DND-41 (cell line): ENCODE results near the gene MTERF4.

ENCODE experiments used
- ATAC-seq: fragments of 200-7000 bp; cut with Tn5 transposase; 3 replicates; pipeline ENCODE4 v1.9.1; 2021; ENCODE audit warnings: low read depth; ENCODE audit not compliant: insufficient read depth
- DNase-seq: peaks from one replicate; pipeline ENCODE4 v3.0.0-alpha.2; 2020
- H2AFZ ChIP-seq: 2 replicates; pipeline ENCODE4 v1.6.0; 2012; ENCODE audit warnings: low read depth, low read length
- H3K27ac ChIP-seq: 2 replicates; pipeline ENCODE4 v1.5.1; 2012; ENCODE audit warnings: low read length, inconsistent platforms
- H3K27me3 ChIP-seq: fragments of 200-600 bp; sonication (generic); 2 replicates; pipeline ENCODE4 v1.6.0; 2012; ENCODE audit warnings: low read length, mild to moderate bottlenecking, inconsistent platforms; ENCODE audit not compliant: insufficient read depth, poor library complexity
- H3K36me3 ChIP-seq: 2 replicates; pipeline ENCODE4 v1.5.1; 2012; ENCODE audit warnings: low read length, inconsistent platforms; ENCODE audit not compliant: insufficient read depth
- H3K4me1 ChIP-seq: 2 replicates; pipeline ENCODE4 v1.5.1; 2012; ENCODE audit warnings: mild to moderate bottlenecking, low read length; ENCODE audit not compliant: insufficient read depth
- H3K4me2 ChIP-seq: 2 replicates; pipeline ENCODE4 v1.6.0; 2012; ENCODE audit warnings: mild to moderate bottlenecking, moderate library complexity, low read length, inconsistent platforms; ENCODE audit not compliant: insufficient read depth
- H3K4me3 ChIP-seq, 2 experiments: fragments of 200-600 bp in 1 of 2; shearing (Covaris generic) in 1 of 2; 2 replicates each; pipeline ENCODE4 v1.5.1; 2012 to 2016; ENCODE audit warnings: inconsistent platforms in 2 of 2, low read length in 2 of 2, mild to moderate bottlenecking in 2 of 2, low read depth in 1 of 2, moderate library complexity in 1 of 2
- H3K79me2 ChIP-seq: 2 replicates; pipeline ENCODE4 v1.6.0; 2012; ENCODE audit warnings: low read length, inconsistent platforms; ENCODE audit not compliant: insufficient read depth
- H3K9ac ChIP-seq: 2 replicates; pipeline ENCODE4 v1.6.0; 2012; ENCODE audit warnings: low read depth, mild to moderate bottlenecking, inconsistent platforms, low read length, moderate library complexity
- H3K9me3 ChIP-seq: 2 replicates; pipeline ENCODE4 v1.5.1; 2012; ENCODE audit warnings: low read length, moderate library complexity, mild to moderate bottlenecking, inconsistent platforms; ENCODE audit not compliant: insufficient read depth, severe bottlenecking
- H4K20me1 ChIP-seq: 2 replicates; pipeline ENCODE4 v1.6.0; 2012; ENCODE audit warnings: low read length; ENCODE audit not compliant: insufficient read depth
- EZH2 ChIP-seq: IDR thresholded peaks from 3 replicates; pipeline ENCODE4 v1.6.1; 2012; ENCODE audit warnings: borderline replicate concordance, low read depth, mild to moderate bottlenecking, moderate library complexity, low read length, inconsistent platforms; ENCODE audit not compliant: severe bottlenecking
- TF ChIP-seq, protein P1 (sequence below): IDR thresholded peaks from 2 replicates; pipeline ENCODE4 v1.5.1; 2012; ENCODE audit warnings: borderline replicate concordance, low read length, moderate library complexity, mild to moderate bottlenecking; ENCODE audit not compliant: poor library complexity, severe bottlenecking; ENCODE audit errors: extremely low read depth

The MTERF4 gene

DNA sequence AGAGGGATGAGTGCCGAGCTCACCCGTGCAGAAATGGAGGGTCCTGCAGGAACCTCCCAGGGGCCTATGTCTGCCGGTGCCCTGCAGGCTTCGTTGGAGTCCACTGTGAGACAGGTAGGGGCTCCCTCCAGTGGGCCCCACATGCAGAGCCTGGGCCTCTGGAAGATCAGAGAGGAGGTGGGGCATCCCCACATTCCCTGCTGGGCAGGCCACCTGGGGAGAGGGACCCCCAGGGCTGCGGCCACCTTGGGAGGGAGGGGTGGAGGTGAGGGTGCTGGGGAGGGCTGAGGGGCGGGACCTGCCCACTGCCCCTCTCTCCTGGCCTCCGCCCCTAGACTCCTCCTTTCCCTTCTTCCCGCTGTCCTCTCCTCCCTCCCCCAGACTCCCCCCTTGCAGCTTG is 38.5 kb downstream of the MTERF4 start:
- Histone ChIP-seq H3K27ac (no peak overlapping the region), H3K9ac (no peak overlapping the region), H3K27me3 (no peaks in the 10 kb centered on the region), H3K4me3 (no peak overlapping the region), H2AFZ (no peak overlapping the region), H3K36me3 (no peaks in the 10 kb centered on the region), H3K79me2 (no peaks in the 10 kb centered on the region), H3K4me1 (no peaks in the 10 kb centered on the region), H3K9me3 (no peaks in the 10 kb centered on the region), H4K20me1 (no peaks in the 10 kb centered on the region; the same call in none of the 2 replicates), H3K4me2 (no peak overlapping the region)
- ATAC-seq (no peak), DNase-seq (no peak)
- TF ChIP-seq, protein P1, sequence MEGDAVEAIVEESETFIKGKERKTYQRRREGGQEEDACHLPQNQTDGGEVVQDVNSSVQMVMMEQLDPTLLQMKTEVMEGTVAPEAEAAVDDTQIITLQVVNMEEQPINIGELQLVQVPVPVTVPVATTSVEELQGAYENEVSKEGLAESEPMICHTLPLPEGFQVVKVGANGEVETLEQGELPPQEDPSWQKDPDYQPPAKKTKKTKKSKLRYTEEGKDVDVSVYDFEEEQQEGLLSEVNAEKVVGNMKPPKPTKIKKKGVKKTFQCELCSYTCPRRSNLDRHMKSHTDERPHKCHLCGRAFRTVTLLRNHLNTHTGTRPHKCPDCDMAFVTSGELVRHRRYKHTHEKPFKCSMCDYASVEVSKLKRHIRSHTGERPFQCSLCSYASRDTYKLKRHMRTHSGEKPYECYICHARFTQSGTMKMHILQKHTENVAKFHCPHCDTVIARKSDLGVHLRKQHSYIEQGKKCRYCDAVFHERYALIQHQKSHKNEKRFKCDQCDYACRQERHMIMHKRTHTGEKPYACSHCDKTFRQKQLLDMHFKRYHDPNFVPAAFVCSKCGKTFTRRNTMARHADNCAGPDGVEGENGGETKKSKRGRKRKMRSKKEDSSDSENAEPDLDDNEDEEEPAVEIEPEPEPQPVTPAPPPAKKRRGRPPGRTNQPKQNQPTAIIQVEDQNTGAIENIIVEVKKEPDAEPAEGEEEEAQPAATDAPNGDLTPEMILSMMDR = no peak
- no peak for TF ChIP-seq EZH2

DNA sequence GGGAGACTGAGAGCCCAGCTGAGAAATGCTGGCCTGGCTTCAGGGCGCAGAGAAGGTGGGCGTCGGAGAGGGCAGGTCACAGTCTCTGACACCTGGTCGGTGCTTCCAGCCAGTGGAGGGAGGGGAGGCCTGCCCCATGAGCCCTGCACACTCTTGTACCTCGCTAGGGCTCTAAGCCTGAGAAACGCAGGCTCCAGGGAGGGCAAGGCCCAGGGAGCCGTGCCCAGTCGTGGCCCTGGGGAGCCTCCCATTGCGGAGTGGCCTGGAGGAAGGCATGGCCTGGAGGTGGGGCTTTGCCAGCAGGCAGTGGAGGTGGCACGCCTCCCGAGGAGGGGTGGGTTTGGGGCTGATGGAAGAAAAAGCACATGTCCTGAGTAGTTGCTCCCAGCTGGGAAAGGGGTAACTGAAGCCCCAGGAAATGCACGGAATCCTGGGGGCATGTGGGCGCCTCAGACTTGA is 39.0 kb downstream of the MTERF4 start:
- Histone ChIP-seq H3K27me3 (no peaks in the 10 kb centered on the region), H3K36me3 (no peaks in the 10 kb centered on the region), H3K4me3 (no peak overlapping the region), H3K9me3 (no peaks in the 10 kb centered on the region), H3K27ac (no peak overlapping the region), H3K4me2 (no peak overlapping the region), H2AFZ (no peak overlapping the region), H3K9ac (no peak overlapping the region), H3K79me2 (no peaks in the 10 kb centered on the region), H3K4me1 (no peaks in the 10 kb centered on the region), H4K20me1 (no peaks in the 10 kb centered on the region; the same call in none of the 2 replicates)
- TF ChIP-seq, protein P1 = no peak
- TF ChIP-seq EZH2 = no peak
- DNase-seq (no peak), ATAC-seq (no peak)

DNA sequence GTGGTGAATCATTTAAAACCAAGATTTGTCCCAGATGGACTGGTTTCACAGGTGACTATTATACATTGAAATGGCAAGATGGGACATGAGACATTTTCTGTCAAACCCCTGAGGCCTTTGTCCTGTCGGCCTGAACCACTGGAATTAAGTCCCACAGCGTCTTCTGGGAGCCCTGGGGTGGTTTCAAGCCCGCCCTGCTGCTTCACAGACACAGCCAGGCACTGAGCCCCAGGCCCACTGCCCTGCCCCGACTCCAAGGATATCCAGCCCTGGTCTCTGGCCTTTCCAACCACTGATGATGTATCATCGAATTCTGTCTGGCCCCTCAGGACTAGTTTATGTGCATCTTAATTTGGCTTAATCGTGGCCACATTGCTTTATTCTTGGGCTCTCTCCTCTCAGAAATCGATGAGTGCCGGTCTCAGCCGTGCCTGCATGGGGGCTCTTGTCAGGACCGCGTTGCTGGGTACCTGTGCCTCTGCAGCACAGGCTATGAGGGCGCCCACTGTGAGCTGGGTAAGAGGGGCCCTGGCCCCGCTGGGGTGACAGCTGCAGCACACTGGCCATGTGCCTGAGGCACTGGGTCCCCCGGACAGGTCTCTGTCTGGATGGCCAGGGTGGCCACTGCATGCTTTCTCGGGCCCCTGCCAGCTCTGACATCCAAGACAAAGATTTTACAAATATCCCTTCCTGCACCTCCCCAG is 39.5 kb downstream of the MTERF4 start:
- H2AFZ ChIP-seq = no peak overlapping the region
- DNase-seq = no peak
- no peak for TF ChIP-seq EZH2
- TF ChIP-seq, protein P1 = no peak
- ATAC-seq = no peak
- no peaks in the 10 kb centered on the region for H3K9me3 ChIP-seq
- H4K20me1 ChIP-seq = no peaks in the 10 kb centered on the region; the same call in none of the 2 replicates
- H3K27me3 ChIP-seq = no peaks in the 10 kb centered on the region
- no peaks in the 10 kb centered on the region for H3K79me2 ChIP-seq
- H3K4me2 ChIP-seq = no peak overlapping the region
- H3K4me3 ChIP-seq = no peak overlapping the region
- no peak overlapping the region for H3K27ac ChIP-seq
- no peaks in the 10 kb centered on the region for H3K4me1 ChIP-seq
- H3K9ac ChIP-seq = no peak overlapping the region
- H3K36me3 ChIP-seq = no peaks in the 10 kb centered on the region
